DMS79 treated with DMSO at 0.1 percent for 48 hours (cell line): ENCODE data around the gene ITPR2.
"Not testable (repeated sequence)": the region's sequence is repeated elsewhere in the genome, so short reads cannot be mapped to it uniquely, and the experiment has no call there.

ENCODE experiments used
- DNase-seq: peaks from one replicate; lab custom pipeline; 2025; lab: John Stamatoyannopoulos, UW

Gene ITPR2

GRCh38 chr12:26339976-26340375, 493.0 kb downstream of the ITPR2 start:
- no peak for DNase-seq

GRCh38 chr12:26338586-26339572, 494.1 kb downstream of the ITPR2 start:
- no peak for DNase-seq

GRCh38 chr12:26335651-26336050, 497.3 kb downstream of the ITPR2 start:
- DNase-seq = no peak

- no peak for DNase-seq
Measured at GRCh38 chr12:26334621-26335124, 498.3 kb downstream of the ITPR2 start.

- DNase-seq = no peak
Measured at GRCh38 chr12:26331960-26332359, 501.0 kb downstream of the ITPR2 start.

- no peak for DNase-seq
Measured at GRCh38 chr12:26331136-26331535, 501.9 kb downstream of the ITPR2 start.

- DNase-seq = no peak
Measured at GRCh38 chr12:26327975-26328644, 504.9 kb downstream of the ITPR2 start.

- no peak for DNase-seq
Measured at GRCh38 chr12:26323673-26324072, 509.3 kb downstream of the ITPR2 start.

GRCh38 chr12:26319511-26319910, 513.5 kb downstream of the ITPR2 start:
- no peak for DNase-seq

GRCh38 chr12:26318661-26319068, 514.3 kb downstream of the ITPR2 start:
- DNase-seq = no peak

GRCh38 chr12:26317942-26318575, 514.9 kb downstream of the ITPR2 start:
- no peak for DNase-seq

GRCh38 chr12:26314103-26314502, 518.9 kb downstream of the ITPR2 start:
- DNase-seq = not testable (repeated sequence)

- DNase-seq = not testable (repeated sequence)
Measured at GRCh38 chr12:26310489-26310888, 522.5 kb downstream of the ITPR2 start.

GRCh38 chr12:26309634-26310033, 523.4 kb downstream of the ITPR2 start:
- DNase-seq = no peak

GRCh38 chr12:26304273-26304672, 528.7 kb downstream of the ITPR2 start:
- no peak for DNase-seq

GRCh38 chr12:26303418-26303817, 529.6 kb downstream of the ITPR2 start:
- DNase-seq = no peak

- DNase-seq = no peak
Measured at GRCh38 chr12:26302776-26303175, 530.2 kb downstream of the ITPR2 start.

GRCh38 chr12:26299751-26300150, 533.2 kb downstream of the ITPR2 start:
- DNase-seq = no peak

- peak; percentile 61 for DNase-seq
Measured at GRCh38 chr12:26298785-26299621, 534.0 kb downstream of the ITPR2 start.

- DNase-seq = no peak
Measured at GRCh38 chr12:26297396-26298070, 535.5 kb downstream of the ITPR2 start.

GRCh38 chr12:26295001-26295400, 538.0 kb downstream of the ITPR2 start:
- DNase-seq = no peak
